Fibroblast of skin of abdomen (primary cell): ENCODE measurements around the gene TIMP3.
A peak's percentile ranks its signal among the peaks of the same experiment; 100 is the strongest.

Experiments
- DNase-seq: peaks from one replicate; pipeline ENCODE4 v3.0.0-alpha.2; 2013

TIMP3 gene

DNA sequence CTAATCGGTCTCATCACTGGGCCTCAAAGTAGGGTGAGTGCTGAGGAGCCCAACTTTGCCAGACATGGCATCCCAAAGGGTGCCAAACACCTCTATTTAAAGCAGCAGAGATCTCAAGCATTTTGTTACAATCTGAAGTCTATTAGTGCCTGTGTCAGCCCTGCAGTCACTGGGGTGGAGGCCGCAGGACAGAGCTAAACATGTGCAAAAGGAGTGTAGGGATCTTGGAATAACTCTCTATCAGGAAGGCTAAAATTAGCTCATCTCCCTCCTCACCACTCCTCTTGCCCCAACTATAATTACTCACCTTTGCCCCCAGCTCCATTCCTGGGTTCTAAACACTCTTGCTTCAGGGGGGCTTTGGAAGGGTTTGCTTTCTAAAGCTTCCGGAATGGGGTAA is 87.5 kb downstream of the TIMP3 start:
- DNase-seq = no peak

GRCh38 chr22:32896891-32897290 is 95.4 kb downstream of the TIMP3 start:
- no peak for DNase-seq

DNA sequence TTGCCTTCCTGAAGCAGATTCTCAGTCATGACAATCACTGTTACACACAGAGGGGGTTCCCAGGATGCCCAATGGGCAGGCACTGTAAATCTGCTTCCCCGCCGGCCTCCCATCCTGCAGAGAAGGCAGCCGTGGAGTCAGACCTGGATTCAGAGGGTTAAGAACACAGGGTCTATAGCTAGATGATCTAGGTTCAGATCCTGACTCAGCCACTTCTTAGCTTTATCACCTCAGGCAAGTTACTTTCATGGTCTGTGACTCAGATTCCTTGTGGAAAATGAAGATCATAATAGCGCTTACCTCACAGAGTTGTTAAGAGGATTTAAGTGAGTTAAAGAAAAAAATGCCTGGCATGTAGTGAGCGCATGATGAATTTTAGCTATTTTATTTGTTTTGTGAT is 95.9 kb downstream of the TIMP3 start:
- DNase-seq = peak; percentile 62

DNA sequence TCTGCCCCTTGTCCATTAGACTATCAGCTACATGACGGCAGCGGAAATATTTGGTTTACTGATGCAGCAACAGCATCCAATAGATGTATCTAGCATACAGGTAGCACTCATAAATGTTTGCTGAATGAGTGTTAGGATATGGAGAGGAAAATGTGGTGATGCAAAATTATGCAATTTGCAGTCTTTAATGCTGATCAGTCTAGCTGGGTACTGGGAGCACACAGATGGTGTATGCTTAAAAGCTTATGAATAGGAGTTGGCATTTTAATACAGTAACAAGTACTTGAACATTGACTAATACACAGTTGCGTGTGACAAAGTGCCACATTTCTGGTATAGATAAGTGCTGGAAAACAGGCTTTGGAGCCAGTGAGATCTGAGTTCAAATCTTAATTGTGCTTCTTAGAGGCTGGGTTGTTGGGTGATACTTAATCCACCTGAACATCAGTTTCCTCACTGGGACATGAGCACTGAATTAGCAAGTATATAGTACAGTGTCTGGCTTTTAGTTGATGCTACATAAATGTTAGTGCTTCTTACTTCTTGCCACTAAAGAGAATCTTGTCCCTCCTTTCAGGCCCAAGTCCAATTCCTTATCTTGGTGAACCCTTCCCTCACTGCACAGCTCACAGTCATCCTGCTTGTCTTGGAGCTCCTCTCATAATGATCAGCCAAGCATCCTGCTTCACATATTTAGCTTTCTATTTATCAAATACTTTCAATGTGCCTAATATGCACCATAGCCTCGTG is 99.6 kb downstream of the TIMP3 start:
- no peak for DNase-seq

- no peak for DNase-seq
Observed at GRCh38 chr22:32901925-32902324, 100.4 kb downstream of the TIMP3 start.

DNA sequence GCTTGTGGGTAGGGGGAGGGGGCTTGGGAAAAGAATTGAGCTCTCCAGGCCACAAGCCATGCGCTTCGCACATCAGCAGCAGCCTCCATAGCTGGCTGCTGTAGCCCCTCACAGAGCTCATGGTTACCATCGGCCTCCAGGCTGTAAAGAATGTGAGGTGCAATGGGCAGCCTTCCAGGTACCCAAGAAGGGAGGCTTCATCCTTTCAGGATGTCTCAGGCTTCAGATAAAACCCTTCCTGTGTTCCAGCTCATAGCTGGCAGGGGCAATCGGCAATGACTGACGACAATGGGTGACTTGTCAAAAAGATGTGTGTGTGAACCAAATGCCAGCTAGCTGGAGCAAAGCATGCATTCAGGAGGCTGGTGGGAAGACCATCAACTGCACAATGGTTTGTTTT is 102.0 kb downstream of the TIMP3 start:
- DNase-seq = no peak

- DNase-seq = peak; percentile 41
Observed at GRCh38 chr22:32904044-32904443, 102.5 kb downstream of the TIMP3 start.

- no peak for DNase-seq
Observed at GRCh38 chr22:32905400-32905799, 103.9 kb downstream of the TIMP3 start.

GRCh38 chr22:32909581-32910428 is 108.3 kb downstream of the TIMP3 start:
- no peak for DNase-seq

- DNase-seq = no peak
Observed at GRCh38 chr22:32910429-32910772, 108.9 kb downstream of the TIMP3 start.

DNA sequence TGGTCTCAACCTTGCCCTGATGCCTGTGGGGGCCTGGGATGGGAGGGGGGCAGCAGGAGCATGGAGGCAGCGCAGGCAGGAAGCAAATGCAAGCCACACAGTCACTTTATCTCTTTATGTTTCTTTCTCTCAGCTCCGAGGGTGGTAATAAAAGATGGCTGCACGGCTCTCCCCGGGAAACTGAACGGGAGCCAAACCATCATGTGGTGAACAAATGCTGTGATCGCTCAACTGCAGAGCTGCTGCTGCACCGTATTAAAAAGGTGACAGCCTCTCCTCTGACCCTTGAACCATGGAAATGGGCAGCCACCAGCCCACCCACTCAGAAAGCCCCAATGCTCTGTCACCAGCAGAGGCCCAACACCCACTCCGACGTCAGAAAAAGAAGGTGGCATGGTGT is 110.0 kb downstream of the TIMP3 start:
- peak; percentile 31 for DNase-seq
